Stimulated activated CD8-positive, alpha-beta memory T cell treated with anti-CD3 and anti-CD28 coated beads, Interleukin-15, amount 100 ng/mL, for 24 hours (primary cell): ENCODE data around the gene TMEM163.

Experiments
- DNase-seq: peaks from one replicate; pipeline ENCODE4 v3.0.0-alpha.2; 2020; ENCODE audit warnings: low read depth

Gene TMEM163

DNA sequence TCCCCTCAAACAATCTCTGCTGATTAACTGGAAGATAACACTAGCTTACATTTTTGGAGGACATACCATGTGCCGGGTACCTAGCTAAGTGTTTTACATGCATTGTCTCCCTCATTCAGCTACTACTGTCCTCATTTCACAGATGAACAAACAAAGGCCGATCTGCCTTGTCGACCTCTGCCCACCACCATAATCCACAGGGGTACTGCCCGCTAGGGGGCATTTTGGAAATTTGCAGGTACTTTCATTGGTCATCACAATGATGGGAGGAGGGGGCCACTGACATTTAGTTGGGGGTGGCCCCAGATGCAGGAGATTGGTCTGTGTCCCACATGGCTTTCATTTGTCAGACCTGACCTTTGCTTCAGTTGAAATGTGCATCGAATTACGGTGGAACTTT is 3.9 kb upstream of the TMEM163 start:
- no peak for DNase-seq

DNA sequence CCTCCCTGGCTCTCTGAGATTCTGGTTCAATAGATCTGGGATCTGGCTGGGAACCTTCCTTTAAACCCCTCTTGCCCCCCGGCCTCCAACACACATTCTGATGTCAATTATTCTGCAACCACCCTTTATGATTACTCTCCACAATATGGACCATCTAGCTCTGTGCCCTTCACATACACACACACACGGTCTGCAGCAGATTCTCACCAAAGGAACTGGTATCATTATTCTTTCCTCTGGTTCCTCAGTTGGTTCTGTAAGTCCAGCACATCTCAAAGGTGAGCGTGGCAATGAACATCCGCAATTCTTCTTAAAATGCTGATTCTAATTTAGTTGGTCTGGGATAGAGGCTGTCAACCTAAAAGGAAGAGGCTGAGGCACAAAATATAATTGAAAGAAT is 2.8 kb upstream of the TMEM163 start:
- no peak for DNase-seq

DNA sequence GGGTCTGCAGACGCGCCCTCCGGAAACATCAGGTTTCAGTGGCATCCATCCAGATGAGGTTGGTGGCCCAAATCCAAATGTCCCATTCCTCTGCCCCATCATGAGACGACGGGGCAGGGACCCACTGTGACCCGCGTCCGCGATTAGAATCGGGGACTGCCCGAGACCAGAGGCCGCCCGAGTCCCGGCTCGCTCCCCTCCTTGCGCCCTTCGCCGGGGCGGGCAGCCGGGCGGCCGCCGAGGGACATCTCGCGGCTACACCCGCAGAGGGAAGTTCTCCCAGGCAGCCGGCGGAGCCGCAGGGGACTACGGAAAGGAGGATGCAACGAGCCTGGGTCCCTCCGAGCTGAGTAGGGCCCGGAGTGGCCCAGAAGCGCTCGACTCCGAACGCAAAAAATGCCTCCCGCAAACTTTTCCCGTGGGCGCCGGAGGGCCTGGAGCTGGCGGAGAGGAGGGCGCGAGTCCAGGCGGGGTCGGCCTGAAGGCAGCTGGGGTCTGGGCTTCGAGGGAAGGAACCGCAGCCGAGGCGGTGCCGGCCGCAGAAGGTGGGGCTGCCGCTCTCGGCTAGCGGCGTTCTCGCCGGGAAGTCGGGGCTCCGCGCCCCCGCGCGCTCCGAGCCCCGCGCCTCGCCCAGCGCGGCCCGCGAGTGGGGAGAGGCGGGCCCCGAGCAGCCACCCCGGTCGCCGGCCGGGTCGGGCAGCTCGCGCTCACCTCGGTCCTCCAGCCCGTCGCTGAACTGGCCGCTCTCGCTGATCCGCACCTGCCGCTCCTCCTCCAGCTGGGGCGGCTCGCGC is 580 bp downstream of the TMEM163 start:
- no peak for DNase-seq

DNA sequence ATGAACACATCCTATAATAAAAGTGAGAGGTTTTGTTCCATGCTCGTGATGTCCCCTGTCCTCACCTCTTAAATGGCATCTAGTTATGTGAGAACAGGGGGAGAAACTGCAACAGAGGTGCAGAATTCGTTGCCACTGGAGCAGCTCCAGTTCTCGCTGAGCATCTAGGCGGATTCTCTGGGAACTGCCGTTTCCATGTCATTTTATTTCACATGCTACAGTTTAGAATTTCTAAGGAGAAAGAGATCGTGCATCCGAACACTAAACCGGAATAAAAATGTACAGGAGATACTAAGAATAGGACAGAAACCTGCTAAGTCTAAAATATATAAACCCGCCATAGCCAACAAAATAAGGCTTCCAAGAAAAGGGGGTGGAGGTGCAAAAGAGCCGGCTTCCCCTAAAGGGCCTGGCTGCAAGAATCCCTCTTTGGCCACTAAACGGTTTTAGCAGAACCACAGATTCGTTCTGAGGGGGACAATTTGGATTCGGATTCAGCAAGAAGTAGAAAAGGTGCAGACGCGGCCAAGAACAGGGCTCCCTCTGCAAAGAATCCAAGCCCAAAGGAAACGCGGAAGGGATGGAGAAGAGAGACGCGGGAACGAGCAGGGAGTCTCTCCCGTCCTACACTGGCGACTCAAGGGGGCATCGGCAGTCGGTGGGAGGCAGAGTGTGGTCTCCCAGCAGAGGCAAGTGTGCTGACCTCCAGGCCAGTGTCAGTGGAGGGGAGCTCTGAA is 1.3 kb downstream of the TMEM163 start:
- DNase-seq, result no peak

DNA sequence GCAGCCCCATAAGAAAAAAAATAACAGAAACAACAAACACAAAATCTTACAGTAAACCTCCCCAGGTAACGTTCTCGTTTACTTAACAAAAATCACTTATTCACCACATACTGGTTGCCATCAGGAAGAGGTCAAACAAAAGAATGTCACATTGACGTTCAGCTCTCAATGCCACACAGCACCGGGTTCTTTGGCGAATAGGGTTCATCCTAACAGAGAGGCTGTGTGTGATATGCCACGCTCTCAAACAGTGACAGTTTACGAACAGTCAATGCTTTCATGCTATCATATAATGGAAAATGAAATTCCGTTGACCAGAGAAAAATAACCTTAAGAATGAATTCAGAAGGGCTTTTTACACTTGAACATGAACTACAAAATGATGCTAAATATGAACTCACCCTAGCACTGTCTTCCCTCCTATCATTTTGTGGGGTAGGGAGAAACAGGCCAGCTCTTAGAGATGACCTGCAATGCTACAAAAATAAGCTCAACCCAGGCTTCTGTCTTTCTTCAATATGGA is 2.0 kb downstream of the TMEM163 start:
- DNase-seq, result no peak

DNA sequence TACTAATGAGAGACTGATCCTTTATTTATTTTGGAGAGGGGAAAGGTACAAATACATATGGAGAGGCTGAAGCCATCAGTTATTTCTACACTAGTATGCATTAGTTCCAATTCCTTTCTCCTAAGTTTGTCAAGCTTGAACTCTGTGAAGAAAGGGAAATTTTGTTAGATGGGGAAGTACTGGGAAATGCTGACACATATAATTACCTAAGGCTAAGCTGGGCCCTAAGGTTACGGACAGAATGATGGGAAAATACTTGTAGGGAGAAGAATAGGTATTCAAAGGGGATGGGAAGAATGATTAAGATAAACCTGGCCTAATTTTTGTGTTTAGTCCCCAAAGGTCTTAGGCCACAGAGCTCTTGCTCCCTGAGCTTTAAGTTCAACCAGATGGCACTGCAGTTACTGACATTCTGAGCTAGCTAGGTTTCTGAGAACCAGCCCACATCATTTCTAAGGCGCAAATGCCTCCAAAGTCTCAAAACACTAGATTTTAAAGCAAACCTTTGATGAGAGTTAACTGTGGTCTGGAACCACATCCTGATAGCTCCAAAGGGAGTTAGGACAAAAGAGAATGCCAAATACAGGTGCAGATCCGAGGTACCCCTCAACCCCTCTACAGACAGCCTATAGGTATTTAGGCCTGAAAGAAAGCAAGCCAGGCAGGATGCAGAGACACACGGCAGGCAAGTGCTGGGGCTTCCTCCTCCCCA is 2.7 kb downstream of the TMEM163 start:
- no peak for DNase-seq

DNA sequence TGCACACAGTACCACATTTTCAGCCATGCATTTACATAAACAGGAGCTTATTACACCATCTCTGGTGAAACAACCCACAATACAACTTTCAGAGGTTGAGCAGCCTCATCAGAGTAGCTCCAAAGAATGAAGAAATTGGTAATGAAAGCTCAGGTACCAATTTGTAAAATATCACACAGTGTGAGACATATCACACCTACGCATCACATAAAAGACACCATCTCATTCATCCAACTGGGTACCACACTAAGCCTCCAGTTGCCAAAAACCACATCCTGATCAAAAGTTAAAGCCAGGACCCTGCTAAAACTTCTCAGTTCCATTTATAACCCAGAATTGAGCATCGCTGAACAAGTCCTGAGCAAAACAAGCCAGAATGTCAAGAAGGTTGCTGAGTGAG is 4.6 kb downstream of the TMEM163 start:
- no peak for DNase-seq

DNA sequence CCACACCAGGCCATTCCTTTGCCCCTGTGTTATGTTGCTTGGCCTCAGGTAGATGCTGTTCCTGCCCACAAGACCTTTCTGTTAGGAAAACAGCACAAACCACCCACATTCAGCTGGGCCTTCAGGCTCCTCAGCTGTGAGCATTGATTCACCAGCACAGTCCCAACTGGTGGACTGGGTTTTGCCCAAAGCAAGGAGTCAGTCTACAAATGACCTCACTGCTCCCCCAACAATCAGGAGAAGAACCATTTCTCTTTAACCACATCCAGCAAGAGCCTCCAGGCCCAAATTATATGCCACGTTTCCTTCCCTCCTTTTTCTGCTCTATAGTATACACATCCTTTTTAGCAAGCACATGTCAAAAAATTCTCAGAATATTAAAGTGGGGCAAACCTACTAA is 5.2 kb downstream of the TMEM163 start:
- DNase-seq, result no peak

DNA sequence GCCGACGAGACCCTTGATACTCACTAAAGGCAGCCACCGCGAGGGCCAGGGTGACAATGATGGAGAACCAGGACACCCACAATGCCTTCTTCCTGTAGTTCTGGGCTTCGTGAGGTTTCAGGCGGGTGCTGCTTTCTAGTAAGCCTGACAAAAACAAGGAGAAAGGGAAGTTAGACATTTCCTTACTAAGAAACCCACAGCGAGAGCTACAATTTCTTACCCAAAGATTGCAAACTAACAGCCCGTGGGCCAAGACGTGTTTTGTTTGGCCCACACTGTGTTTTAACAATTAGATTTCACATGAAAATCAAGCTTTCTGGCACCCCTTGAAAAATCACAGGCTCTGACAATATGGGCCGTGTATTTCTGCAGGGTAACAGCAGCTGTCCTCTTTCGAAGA is 5.6 kb downstream of the TMEM163 start:
- DNase-seq, result no peak

DNA sequence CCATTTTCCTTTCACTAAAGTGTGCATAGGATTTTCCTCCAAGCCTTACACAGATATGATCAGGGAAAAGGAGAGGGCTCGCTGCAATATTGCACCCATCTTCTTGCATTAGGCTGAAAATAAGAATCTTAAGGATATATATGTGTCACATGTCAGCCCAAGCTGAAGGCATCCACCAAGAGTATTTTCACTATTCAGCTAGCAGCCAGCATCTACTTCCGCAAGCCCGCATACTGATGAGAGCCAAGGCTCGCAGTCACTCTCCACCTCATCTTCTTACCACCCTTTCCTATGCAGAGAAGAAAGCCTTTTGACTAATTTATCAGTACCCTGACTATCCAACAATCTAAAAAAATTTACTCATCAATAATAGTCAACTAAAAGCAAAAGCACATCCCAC is 6.1 kb downstream of the TMEM163 start:
- no peak for DNase-seq

DNA sequence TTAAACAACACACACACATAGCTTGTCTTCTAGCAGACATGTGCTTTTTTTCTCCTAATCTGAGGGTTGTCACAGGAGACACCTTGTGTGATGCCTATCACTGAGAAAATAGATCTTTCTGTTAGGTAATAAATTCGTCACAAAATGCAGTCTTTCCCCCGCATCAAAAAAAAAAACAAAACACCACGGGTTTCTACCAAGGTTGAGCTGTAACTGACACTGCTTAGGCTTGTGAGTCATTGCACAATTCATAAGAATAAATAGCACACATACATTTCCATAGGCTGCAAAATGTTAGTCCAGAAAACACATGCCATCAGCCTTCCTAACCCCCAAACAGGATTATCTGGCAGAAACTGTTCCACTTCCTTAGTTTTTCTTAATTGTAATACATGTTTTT is 6.5 kb downstream of the TMEM163 start:
- DNase-seq, result no peak

DNA sequence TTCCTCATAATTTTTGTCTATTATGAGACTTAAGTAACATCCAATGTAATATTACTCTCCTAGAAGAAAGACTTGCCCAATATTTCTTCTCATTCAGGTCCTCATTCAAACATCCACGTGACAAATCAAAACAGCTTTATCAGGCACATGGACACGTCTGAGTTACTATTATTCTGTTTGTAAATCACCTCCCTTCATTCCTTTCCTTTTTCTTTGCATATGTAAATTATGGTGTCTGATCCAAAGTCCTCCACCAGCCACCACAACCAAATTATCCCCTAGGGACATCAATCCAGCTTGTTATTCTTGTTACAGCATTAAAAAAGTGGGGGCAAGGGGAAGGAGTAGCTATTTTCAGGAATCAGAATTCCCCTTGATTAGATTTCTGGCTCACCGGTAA is 7.1 kb downstream of the TMEM163 start:
- DNase-seq, result no peak

DNA sequence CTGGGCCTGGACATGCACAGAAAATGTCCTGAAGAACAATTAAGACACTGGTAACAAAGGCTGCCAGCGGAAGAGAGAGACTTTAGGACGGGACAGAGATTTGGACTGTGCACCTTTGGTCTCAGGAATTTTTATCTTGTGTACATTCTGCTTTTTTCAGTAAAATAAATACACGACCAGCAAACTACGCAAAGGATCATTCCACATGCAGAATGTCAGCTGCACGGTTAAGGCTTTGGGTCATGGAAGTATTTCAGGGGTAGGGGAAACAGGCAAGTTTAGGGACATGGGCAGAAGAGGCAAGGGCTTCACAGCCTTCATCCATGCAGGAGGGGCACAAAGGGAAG is 11.5 kb downstream of the TMEM163 start:
- DNase-seq, result no peak

DNA sequence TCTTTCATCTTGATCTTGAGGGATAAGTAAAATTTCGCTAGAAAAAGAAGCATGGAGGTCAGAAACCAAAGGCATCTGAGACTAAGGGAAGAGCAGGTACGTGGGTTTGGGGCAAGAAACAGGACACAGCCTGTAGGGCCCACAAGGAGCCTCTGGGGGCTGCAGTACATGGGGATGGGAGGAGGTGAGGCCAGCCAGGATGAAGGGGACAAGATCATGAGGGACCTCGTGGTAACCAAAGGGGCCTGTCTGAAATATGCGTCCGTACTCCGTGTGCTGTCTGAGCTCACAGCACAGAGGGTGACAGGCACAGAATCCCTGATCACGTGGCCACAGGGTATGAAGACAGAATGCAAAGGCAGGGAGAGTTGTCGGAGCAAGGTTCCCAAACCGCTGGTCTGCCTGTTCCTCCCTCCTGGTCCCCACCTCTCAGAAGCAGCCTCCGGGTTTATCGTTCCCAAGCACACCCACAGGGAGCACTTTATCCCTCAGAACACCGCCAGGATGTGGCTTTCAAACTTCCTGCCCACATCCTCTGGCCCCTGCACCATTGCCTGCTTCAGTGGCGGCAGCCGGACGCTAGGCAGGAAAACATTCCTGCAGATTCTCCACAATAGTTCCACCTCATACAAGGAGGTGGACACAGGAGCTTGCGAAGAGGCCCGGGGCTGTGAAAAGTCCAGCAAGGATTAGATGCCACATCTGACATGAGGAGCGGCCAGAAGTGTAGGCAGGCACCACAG is 12.0 kb downstream of the TMEM163 start:
- DNase-seq, result no peak

DNA sequence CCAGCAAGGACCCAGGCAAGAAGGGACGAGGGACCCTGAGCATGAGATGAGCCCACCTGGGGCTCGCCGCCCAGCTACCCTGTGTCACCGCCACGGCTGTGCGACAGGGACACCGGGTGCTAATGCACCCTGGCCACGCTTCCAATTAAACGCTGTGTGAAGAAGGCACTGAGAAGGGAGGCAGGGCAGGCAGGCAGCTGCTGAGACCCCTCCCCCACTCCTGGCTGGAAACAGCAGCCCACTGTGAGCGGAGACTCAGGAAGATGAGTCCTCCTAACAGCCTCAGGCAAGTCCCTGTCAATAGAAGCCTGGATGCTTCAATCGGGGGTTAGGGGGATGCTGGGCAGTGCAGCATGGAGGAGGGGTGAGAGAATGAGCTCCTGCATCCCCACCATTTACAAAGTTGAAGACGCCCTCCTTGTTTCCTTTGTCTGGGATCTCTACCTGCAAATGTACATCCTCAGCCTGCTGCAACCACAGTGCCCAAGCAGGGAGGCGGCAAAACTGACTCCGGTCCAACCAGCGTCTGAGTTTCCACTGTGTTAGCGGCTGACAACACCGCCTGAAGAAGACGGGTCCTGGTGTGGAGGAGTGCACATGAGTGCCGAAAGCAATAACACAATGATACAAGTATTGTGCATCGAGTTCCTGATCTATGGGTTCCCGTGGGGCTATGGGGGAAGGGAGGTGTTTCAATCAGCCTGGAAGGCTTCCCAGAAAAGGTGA is 12.8 kb downstream of the TMEM163 start:
- DNase-seq, result no peak

DNA sequence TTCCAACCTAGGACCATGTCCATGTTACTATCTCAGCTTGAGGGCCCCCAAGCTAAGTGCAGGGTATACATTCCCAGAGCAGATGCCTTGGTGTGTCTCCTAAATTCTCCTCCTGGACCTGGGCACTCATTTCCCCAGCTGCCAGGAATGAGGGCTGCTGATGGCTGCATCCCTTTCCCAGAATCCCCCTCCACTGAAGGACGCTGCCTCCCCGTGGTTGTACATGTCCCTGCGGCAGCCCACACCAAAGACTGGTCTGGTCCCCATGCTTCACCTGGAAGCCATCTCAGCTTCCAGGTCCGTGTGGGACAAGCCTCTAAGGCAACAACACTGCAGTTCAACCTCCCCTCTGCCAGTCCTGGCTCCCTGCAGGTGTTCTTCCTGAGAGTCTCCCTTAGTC is 14.6 kb downstream of the TMEM163 start:
- DNase-seq, result no peak

DNA sequence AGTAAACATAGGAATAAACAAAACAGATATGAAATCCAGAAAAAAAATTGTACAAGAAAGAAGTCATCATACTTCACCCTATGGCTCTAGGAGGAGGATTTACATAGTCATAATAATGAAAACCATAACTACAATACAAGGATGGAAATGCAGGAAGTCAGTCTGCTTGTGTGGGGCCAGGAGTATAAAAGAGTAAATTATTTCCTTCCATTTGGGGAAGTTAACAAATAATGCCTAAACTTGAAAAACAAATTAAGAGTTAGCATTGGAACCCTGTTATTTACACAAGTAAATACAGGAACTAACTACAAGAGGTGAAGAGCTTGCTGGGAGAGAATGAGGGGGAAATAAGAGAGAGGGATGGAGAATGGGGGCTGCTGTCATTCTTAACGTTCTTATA is 15.4 kb downstream of the TMEM163 start:
- no peak for DNase-seq

DNA sequence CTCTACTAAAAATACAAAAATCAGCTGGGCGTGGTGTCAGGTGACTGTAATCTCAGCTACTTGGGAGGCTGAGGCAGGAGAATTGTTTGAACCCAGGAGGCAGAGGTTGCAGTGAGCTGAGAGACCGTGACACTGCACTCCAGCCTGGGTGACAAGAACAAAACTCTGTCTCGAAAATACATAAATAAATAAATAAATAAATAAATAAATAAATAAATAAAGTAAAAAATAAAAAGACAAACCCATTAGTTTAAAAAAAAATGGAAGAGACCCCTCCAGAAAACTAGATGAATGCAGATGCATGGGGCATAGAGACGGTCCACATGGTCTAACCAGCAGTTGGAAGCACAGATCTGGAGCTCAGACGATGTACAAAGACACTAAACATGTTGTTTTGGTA is 18.1 kb downstream of the TMEM163 start:
- DNase-seq, result no peak

DNA sequence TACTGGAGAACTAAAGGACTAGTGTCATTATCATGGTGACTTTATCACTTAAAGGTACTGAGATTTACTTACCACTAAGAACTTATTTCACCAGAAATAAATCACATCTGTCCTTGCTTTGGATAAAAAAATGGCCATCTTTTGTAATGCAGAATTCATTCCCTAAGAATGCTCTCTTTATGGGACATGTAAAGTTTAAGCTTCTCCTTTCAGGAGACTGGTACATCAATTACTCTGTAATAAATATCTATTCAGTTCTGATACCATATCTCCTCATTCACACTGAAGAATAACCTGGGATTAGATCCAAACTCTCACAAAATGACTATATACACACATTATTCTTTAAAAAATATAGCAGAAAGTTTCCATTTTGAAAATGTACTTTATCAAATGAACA is 24.4 kb downstream of the TMEM163 start:
- DNase-seq, result no peak

DNA sequence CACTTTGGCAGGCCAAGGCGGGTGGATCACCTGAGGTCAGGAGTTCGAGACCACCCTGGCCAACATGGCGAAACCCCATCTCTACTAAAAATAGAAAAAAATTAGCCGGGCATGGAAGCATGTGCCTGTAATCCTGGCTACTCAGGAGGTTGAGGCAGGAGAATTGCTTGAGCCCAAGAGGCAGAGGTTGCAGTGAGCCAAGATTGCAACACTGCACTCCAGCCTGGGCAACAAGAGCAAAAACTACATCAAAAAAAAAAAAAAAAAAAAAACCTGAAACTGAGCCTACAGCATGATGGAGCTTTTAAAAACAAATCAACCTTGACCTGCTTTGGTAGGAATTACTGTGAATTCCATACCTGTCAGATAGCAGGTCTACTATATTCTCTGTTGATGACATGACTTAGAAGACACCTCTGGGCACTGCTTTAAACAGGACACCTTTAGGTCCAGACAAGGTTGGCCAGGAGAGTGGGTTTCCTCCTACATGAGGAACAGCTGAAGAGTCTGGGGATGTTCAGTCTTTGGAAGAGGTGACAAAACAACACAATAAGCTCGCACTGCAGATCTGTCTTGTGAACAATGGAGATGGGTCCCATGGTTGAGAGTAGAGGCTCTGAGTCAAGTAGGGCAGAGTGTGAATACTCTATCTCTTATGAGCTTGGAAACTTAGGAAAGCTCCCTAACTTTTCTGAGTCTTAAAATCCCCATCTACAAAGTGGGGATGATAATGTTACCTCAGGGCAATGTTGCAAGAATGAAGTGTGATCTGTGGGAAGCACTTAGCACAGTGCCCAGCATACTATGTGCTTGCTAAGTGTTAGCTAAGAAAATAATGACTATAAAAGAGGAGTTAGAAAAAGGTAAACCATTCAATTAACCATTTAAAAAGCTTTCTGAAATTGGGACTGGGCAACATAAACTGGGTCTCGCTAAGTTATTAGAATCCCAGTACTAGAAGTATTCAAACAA is 25.2 kb downstream of the TMEM163 start:
- DNase-seq, result no peak
